ENCODE measurements around the gene ODAD2. TPM values are rescaled to one million over a fixed set of nuclear protein-coding genes. Genes with fewer than 3 reads are reported as not detected.

Gene ODAD2
- total and polyA plus RNA-seq, 2 donors (not counting 1 experiment from before 2014, with no cell fraction given) = not detected

DNA sequence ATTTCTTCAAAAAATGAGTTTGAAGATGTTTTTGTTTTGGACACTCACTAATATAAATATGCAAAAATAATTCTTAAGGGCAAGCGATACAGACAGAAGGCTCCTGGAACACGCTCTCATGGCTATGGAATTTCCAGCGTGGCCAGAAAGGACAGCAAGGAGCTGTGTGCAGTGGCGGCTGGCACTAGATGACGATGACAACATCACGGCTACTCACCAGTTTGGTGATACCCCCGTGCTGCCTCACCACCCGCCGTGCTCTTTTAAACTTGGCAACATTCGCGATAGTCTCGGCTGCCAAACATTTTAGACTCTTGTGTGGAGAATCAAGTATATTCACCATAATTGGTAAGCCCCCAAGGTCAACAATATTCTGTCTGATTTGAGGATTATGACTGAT is 54.9 kb downstream of the ODAD2 start:
- ChIA-PET POLR2A (no interaction called here), CTCF (no interaction called here)
- Histone ChIP-seq H3K4me1 (ENCODE audit: control insufficient read depth in 2 of 2, insufficient read depth in 2 of 2, low read length in 2 of 2) (no peaks in the 10 kb centered on the region), H3K9me3 (ENCODE audit: control extremely low read depth in 1 of 3, control insufficient read depth in 2 of 3, insufficient read depth in 1 of 3, low read length in 2 of 3) (no peaks in the 10 kb centered on the region), H3K27ac (ENCODE audit: low read length in 2 of 2) (no peak overlapping the region), H3K4me3 (ENCODE audit: control extremely low read depth in 1 of 5, extremely low read depth in 1 of 5, insufficient read depth in 1 of 5, low read depth in 2 of 5, low read length in 4 of 5) (no peak overlapping the region), H3K27me3 (replicated peaks in 1 of 4; ENCODE audit: control extremely low read depth in 1 of 4, control insufficient read depth in 3 of 4, insufficient read depth in 4 of 4, low read length in 3 of 4) (no peaks in the 10 kb centered on the region), H3K9ac (ENCODE audit: low read length) (no peak overlapping the region), H2AFZ (ENCODE audit: insufficient read depth, low read depth, low read length, poor library complexity, severe bottlenecking) (no peak overlapping the region), H4K20me1 (ENCODE audit: control insufficient read depth, insufficient read depth, low read length, poor library complexity, severe bottlenecking) (no peaks in the 10 kb centered on the region), H3K36me3 (replicated peaks in 1 of 2; ENCODE audit: control extremely low read depth in 1 of 2, control insufficient read depth in 1 of 2, extremely low read depth in 1 of 2, insufficient read depth in 2 of 2, low read length in 1 of 2) (no peaks in the 10 kb centered on the region), H3K4me2 (replicated peaks; ENCODE audit: low read depth, low read length, poor library complexity, severe bottlenecking) (no peak overlapping the region), H3K79me2 (ENCODE audit: control insufficient read depth, insufficient read depth, low read length) (no peaks in the 10 kb centered on the region)
- Mint-ChIP-seq H3K27me3 (no peaks in the 10 kb centered on the region), H3K9me3 (ENCODE audit: insufficient read depth) (no peaks in the 10 kb centered on the region), H3K4me3 (no peak overlapping the region), H3K27ac (no peak overlapping the region), H3K4me1 (no peaks in the 10 kb centered on the region)
- no peak for TF ChIP-seq EZH2 (IDR thresholded peaks at IDR 0.05; ENCODE audit: borderline replicate concordance, insufficient read depth, low read depth, low read length, poor library complexity, severe bottlenecking)
- TF ChIP-seq, protein P1, sequence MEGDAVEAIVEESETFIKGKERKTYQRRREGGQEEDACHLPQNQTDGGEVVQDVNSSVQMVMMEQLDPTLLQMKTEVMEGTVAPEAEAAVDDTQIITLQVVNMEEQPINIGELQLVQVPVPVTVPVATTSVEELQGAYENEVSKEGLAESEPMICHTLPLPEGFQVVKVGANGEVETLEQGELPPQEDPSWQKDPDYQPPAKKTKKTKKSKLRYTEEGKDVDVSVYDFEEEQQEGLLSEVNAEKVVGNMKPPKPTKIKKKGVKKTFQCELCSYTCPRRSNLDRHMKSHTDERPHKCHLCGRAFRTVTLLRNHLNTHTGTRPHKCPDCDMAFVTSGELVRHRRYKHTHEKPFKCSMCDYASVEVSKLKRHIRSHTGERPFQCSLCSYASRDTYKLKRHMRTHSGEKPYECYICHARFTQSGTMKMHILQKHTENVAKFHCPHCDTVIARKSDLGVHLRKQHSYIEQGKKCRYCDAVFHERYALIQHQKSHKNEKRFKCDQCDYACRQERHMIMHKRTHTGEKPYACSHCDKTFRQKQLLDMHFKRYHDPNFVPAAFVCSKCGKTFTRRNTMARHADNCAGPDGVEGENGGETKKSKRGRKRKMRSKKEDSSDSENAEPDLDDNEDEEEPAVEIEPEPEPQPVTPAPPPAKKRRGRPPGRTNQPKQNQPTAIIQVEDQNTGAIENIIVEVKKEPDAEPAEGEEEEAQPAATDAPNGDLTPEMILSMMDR (IDR thresholded peaks at IDR 0.05) = no peak
- intact Hi-C loops (cut with micrococcal nuclease) = no loop called here
- 95% methylated on average over 9 of the region's 12 CpGs for WGBS (ENCODE audit: insufficient coverage)
- DNase-seq = no peak
- no peak for ATAC-seq (ENCODE audit: low read depth)

- H3K4me1 Mint-ChIP-seq = no peaks in the 10 kb centered on the region
- no peak for ATAC-seq (ENCODE audit: low read depth)
- H3K27me3 ChIP-seq (replicated peaks in 1 of 4; ENCODE audit: control extremely low read depth in 1 of 4, control insufficient read depth in 3 of 4, insufficient read depth in 4 of 4, low read length in 3 of 4) = no peaks in the 10 kb centered on the region
- H3K27ac ChIP-seq (ENCODE audit: low read length in 2 of 2) = no peak overlapping the region
- H3K4me3 Mint-ChIP-seq = no peak overlapping the region
- no peaks in the 10 kb centered on the region for H4K20me1 ChIP-seq (ENCODE audit: control insufficient read depth, insufficient read depth, low read length, poor library complexity, severe bottlenecking)
- H3K79me2 ChIP-seq (ENCODE audit: control insufficient read depth, insufficient read depth, low read length) = no peaks in the 10 kb centered on the region
- no peaks in the 10 kb centered on the region for H3K36me3 ChIP-seq (replicated peaks in 1 of 2; ENCODE audit: control extremely low read depth in 1 of 2, control insufficient read depth in 1 of 2, extremely low read depth in 1 of 2, insufficient read depth in 2 of 2, low read length in 1 of 2)
- ChIA-PET CTCF (no interaction called here), POLR2A (no interaction called here)
- H3K4me3 ChIP-seq (ENCODE audit: control extremely low read depth in 1 of 5, extremely low read depth in 1 of 5, insufficient read depth in 1 of 5, low read depth in 2 of 5, low read length in 4 of 5) = no peak overlapping the region
- intact Hi-C loops (cut with micrococcal nuclease) = no loop called here
- no peak overlapping the region for H3K4me2 ChIP-seq (replicated peaks; ENCODE audit: low read depth, low read length, poor library complexity, severe bottlenecking)
- H3K9me3 ChIP-seq (ENCODE audit: control extremely low read depth in 1 of 3, control insufficient read depth in 2 of 3, insufficient read depth in 1 of 3, low read length in 2 of 3) = no peaks in the 10 kb centered on the region
- H3K27ac Mint-ChIP-seq = no peak overlapping the region
- no peaks in the 10 kb centered on the region for H3K9me3 Mint-ChIP-seq (ENCODE audit: insufficient read depth)
- no peak for TF ChIP-seq EZH2 (IDR thresholded peaks at IDR 0.05; ENCODE audit: borderline replicate concordance, insufficient read depth, low read depth, low read length, poor library complexity, severe bottlenecking)
- TF ChIP-seq, protein P1 (IDR thresholded peaks at IDR 0.05) = no peak
- H3K4me1 ChIP-seq (ENCODE audit: control insufficient read depth in 2 of 2, insufficient read depth in 2 of 2, low read length in 2 of 2) = no peaks in the 10 kb centered on the region
- no peak overlapping the region for H3K9ac ChIP-seq (ENCODE audit: low read length)
- H3K27me3 Mint-ChIP-seq = peaks cover 2% of the 10 kb centered on the region
- 100% methylated on average over 1 of the region's 3 CpGs for WGBS (ENCODE audit: insufficient coverage)
- H2AFZ ChIP-seq (ENCODE audit: insufficient read depth, low read depth, low read length, poor library complexity, severe bottlenecking) = no peak overlapping the region
- no peak for DNase-seq
Observed at GRCh38 chr10:27914888-27915287, 84.0 kb downstream of the ODAD2 start.

Data from B cell (primary cell).